ENCODE results near the gene TMEM258. TPM values are rescaled to one million over a fixed set of nuclear protein-coding genes. Genes with fewer than 3 reads are reported as not detected.

The TMEM258 gene
- total RNA-seq, 4 donors from 2014 or later, result 36.5 to 51.8 (median 47.2) TPM

DNA sequence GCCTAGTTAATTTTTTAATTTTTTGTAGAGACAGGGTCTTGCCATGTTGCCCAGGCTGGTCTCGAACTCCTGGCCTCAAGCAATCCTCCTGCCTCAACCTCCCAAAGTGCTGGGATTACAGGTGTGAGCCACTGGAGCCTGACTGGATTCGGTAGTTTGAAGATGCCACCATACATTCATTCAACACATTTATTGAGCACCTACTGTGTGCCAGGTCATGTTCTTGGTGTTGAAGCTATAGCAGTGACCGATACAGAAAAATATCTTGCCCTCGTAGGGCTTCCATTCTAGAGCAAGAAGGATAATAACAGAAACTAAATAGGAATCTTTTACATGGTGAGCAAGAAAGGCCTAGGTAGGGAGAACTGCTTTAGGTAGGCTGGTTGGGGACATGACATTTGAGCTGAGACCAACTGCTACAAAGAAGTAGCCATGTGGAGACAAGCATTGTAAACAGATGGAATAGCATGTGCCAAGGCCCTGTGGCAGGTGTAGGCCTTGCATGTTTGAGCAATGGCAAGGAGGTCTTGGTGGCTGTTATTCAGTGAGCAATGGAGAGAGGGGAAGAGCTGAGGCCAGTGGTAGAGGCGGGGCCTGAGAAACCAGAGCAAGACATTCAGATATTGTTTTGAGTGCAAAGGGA is 41.6 kb downstream of the TMEM258 start:
- intact Hi-C loops (cut with DNase I; ENCODE audit: low total_unique reads), result loop anchor here (2.0 kb wide), 1 partner anchor 356 kb away; no protein-coding TSS in a partner anchor
- no peaks in the 10 kb centered on the region for H3K36me3 ChIP-seq
- no peak overlapping the region for H3K4me3 ChIP-seq
- peaks cover 5 to 11% (median 9%) of the 10 kb centered on the region in 3 donors for H3K27me3 ChIP-seq
- H3K4me1 ChIP-seq, result no peaks in the 10 kb centered on the region
- ATAC-seq, result no peak
- in situ Hi-C loops (cut with MboI; ENCODE audit: low sequenced_read_pairs in 4 of 4), result no loop called here
- TF ChIP-seq POLR2A (IDR thresholded peaks at IDR 0.05), result no peak
- TF ChIP-seq, protein P1, sequence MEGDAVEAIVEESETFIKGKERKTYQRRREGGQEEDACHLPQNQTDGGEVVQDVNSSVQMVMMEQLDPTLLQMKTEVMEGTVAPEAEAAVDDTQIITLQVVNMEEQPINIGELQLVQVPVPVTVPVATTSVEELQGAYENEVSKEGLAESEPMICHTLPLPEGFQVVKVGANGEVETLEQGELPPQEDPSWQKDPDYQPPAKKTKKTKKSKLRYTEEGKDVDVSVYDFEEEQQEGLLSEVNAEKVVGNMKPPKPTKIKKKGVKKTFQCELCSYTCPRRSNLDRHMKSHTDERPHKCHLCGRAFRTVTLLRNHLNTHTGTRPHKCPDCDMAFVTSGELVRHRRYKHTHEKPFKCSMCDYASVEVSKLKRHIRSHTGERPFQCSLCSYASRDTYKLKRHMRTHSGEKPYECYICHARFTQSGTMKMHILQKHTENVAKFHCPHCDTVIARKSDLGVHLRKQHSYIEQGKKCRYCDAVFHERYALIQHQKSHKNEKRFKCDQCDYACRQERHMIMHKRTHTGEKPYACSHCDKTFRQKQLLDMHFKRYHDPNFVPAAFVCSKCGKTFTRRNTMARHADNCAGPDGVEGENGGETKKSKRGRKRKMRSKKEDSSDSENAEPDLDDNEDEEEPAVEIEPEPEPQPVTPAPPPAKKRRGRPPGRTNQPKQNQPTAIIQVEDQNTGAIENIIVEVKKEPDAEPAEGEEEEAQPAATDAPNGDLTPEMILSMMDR (IDR thresholded peaks at IDR 0.05 in 4 of 5, conservative IDR thresholded peaks at IDR 0.05 in 1 of 5), result no peak
- no peaks in the 10 kb centered on the region for H3K9me3 ChIP-seq
- no peak for DNase-seq
- no peak overlapping the region for H3K27ac ChIP-seq

DNA sequence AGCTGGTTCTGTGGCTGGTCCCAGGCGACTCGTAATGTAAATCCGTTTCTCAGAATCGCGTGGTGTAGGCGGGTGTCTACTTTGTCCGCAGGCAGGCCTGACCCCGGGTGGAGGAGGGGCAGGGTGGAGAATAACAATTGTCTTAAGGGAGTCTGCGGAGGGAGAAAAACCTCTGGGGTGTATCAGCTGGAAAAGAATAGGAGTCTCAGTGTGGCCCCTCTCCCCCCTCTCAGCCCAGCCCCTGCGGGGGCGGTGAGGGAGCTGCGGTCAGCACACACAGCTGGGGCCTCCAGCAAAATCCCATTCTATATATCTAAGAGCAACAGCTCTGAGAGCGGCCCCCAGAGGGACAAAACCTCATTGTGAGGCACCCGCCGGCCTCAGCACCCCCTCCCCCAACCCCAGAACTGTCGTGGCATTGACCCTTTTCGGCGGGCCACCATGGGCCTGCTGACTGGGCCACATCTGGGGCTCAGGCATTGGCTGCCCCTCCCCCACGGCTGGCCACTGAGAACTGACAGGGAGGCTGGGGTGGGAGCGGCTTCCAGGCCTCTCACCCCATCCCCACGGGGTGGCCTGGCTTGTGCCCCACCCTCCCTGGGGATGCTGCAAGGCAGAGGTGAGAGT is 42.7 kb downstream of the TMEM258 start:
- H3K36me3 ChIP-seq, result no peaks in the 10 kb centered on the region
- H3K9me3 ChIP-seq, result no peaks in the 10 kb centered on the region
- ATAC-seq (no peak), DNase-seq (no peak)
- intact Hi-C loops (cut with DNase I; ENCODE audit: low total_unique reads), result loop anchor here (2.0 kb wide), 1 partner anchor 357 kb away; no protein-coding TSS in a partner anchor
- no peak overlapping the region for H3K27ac ChIP-seq
- no peaks in the 10 kb centered on the region for H3K4me1 ChIP-seq
- H3K27me3 ChIP-seq, result peaks cover 5 to 11% (median 9%) of the 10 kb centered on the region in 3 donors
- TF ChIP-seq, protein P1 (IDR thresholded peaks at IDR 0.05 in 4 of 5, conservative IDR thresholded peaks at IDR 0.05 in 1 of 5), result no peak
- TF ChIP-seq POLR2A (IDR thresholded peaks at IDR 0.05), result no peak
- in situ Hi-C loops (cut with MboI; ENCODE audit: low sequenced_read_pairs in 4 of 4), result no loop called here
- no peak overlapping the region for H3K4me3 ChIP-seq

GRCh38 chr11:61747967-61748285 is 44.5 kb downstream of the TMEM258 start:
- no peaks in the 10 kb centered on the region for H3K9me3 ChIP-seq
- no peak overlapping the region for H3K4me3 ChIP-seq
- DNase-seq, result no peak
- TF ChIP-seq POLR2A (IDR thresholded peaks at IDR 0.05), result no peak
- TF ChIP-seq, protein P1 (IDR thresholded peaks at IDR 0.05 in 4 of 5, conservative IDR thresholded peaks at IDR 0.05 in 1 of 5), result peak in 2 of 5 experiments; percentile 5 to 18
- no peaks in the 10 kb centered on the region for H3K4me1 ChIP-seq
- in situ Hi-C loops (cut with MboI; ENCODE audit: low sequenced_read_pairs in 4 of 4) (no loop called here), intact Hi-C loops (cut with DNase I; ENCODE audit: low total_unique reads) (no loop called here)
- no peak overlapping the region for H3K27ac ChIP-seq
- no peaks in the 10 kb centered on the region for H3K36me3 ChIP-seq
- ATAC-seq, result peak in 1 of 2 donors; percentile 9
- H3K27me3 ChIP-seq, result peaks cover 5 to 8% (median 7%) of the 10 kb centered on the region in 3 donors

GRCh38 chr11:61747192-61747966 is 45.0 kb downstream of the TMEM258 start:
- TF ChIP-seq, protein P1 (IDR thresholded peaks at IDR 0.05 in 4 of 5, conservative IDR thresholded peaks at IDR 0.05 in 1 of 5), result peak; percentile 67 to 88 (median 80)
- TF ChIP-seq POLR2A (IDR thresholded peaks at IDR 0.05), result no peak
- in situ Hi-C loops (cut with MboI; ENCODE audit: low sequenced_read_pairs in 4 of 4) (no loop called here), intact Hi-C loops (cut with DNase I; ENCODE audit: low total_unique reads) (no loop called here)
- no peak overlapping the region for H3K27ac ChIP-seq
- peaks cover 4 to 6% (median 5%) of the 10 kb centered on the region in 3 donors for H3K27me3 ChIP-seq
- DNase-seq, result peak; percentile 29 to 74
- no peak overlapping the region for H3K4me3 ChIP-seq
- peak; percentile 61 to 89 for ATAC-seq
- no peaks in the 10 kb centered on the region for H3K36me3 ChIP-seq
- no peaks in the 10 kb centered on the region for H3K9me3 ChIP-seq
- no peaks in the 10 kb centered on the region for H3K4me1 ChIP-seq

All from gastrocnemius medialis (tissue), 4 donors.